MM.1S (cell line): ENCODE results near the gene LHX4.

ENCODE experiments used
- CTCF ChIP-seq: fragments of 300-600 bp; sonication (generic); IDR thresholded peaks from 2 replicates; pipeline ENCODE4 v1.5.1; 2016; ENCODE audit warnings: antibody characterized with exemption, low read length, mixed read lengths
- EZH2 ChIP-seq: fragments of 300-600 bp; sonication (generic); optimal IDR thresholded peaks from 2 replicates; pipeline ENCODE3; 2017; ENCODE audit warnings: low read depth, mild to moderate bottlenecking, antibody characterized with exemption, low read length, mixed read lengths
- EZH2phosphoT487 ChIP-seq: fragments of 300-600 bp; sonication (generic); IDR thresholded peaks from 2 replicates; pipeline ENCODE4 v1.6.1; 2018; ENCODE audit warnings: antibody characterized with exemption, low read length

GRCh38 chr1:180231506-180231921, 1.4 kb downstream of the LHX4 start:
- no peak for TF ChIP-seq CTCF
- TF ChIP-seq EZH2 = no peak
- no peak for TF ChIP-seq EZH2phosphoT487
